Ishikawa (cell line): Measurements from ENCODE around the gene DPH2.

ENCODE experiments used
- TEAD4 ChIP-seq: IDR thresholded peaks from 2 replicates; pipeline ENCODE4 v1.6.1; 2012
- YY1 ChIP-seq: IDR thresholded peaks from 2 replicates; pipeline ENCODE4 v1.6.1; 2012; ENCODE audit warnings: low read depth
- ZBTB7A ChIP-seq: IDR thresholded peaks from 2 replicates; pipeline ENCODE4 v1.6.1; 2012; ENCODE audit warnings: low read depth

- TF ChIP-seq YY1, result no peak
- no peak for TF ChIP-seq TEAD4
- no peak for TF ChIP-seq ZBTB7A
Measured at GRCh38 chr1:43942411-43942810, 27.4 kb upstream of the DPH2 start.
